Measurements from ENCODE around the gene TCN1. TPM values are rescaled to one million over a fixed set of nuclear protein-coding genes. Genes with fewer than 3 reads are reported as not detected.
"Not testable (repeated sequence)": the region's sequence is repeated elsewhere in the genome, so short reads cannot be mapped to it uniquely, and the experiment has no call there.

TCN1 gene
- total RNA-seq, 4 donors from 2014 or later, result not detected

- TF ChIP-seq POLR2A (IDR thresholded peaks at IDR 0.05), result no peak
- no peak for TF ChIP-seq CTCF (IDR thresholded peaks at IDR 0.05)
- no peaks in the 10 kb centered on the region for H3K36me3 ChIP-seq
- H3K9me3 ChIP-seq, result no peaks in the 10 kb centered on the region
- no peaks in the 10 kb centered on the region for H3K4me1 ChIP-seq
- no peak overlapping the region for H3K4me3 ChIP-seq
- H3K27me3 ChIP-seq, result no peaks in the 10 kb centered on the region
- H3K27ac ChIP-seq, result no peak overlapping the region
- DNase-seq, result no peak
Measured at GRCh38 chr11:59898046-59898445, 31.8 kb upstream of the TCN1 start.

- TF ChIP-seq CTCF (IDR thresholded peaks at IDR 0.05), result no peak
- TF ChIP-seq POLR2A (IDR thresholded peaks at IDR 0.05), result no peak
Measured at GRCh38 chr11:59894616-59895015, 28.3 kb upstream of the TCN1 start.

GRCh38 chr11:59891781-59892181, 25.5 kb upstream of the TCN1 start:
- Histone ChIP-seq H3K36me3 (no peaks in the 10 kb centered on the region), H3K4me1 (no peaks in the 10 kb centered on the region), H3K27me3 (no peaks in the 10 kb centered on the region), H3K4me3 (no peak overlapping the region), H3K9me3 (peaks cover 0 to 8% (median 0%) of the 10 kb centered on the region in 4 donors), H3K27ac (no peak overlapping the region)
- DNase-seq, result no peak
- TF ChIP-seq CTCF (IDR thresholded peaks at IDR 0.05) (no peak), POLR2A (IDR thresholded peaks at IDR 0.05) (no peak)

More at GRCh38 chr11:59894616-59895015, 28.3 kb upstream of the TCN1 start:
- H3K27me3 ChIP-seq, result no peaks in the 10 kb centered on the region
- no peak overlapping the region for H3K27ac ChIP-seq
- no peak for DNase-seq
- no peak overlapping the region for H3K4me3 ChIP-seq
- H3K4me1 ChIP-seq, result no peaks in the 10 kb centered on the region
- H3K9me3 ChIP-seq, result no peaks in the 10 kb centered on the region
- no peaks in the 10 kb centered on the region for H3K36me3 ChIP-seq

- not testable (repeated sequence) for H3K4me3 ChIP-seq, H3K27ac ChIP-seq, H3K36me3 ChIP-seq, H3K27me3 ChIP-seq, H3K4me1 ChIP-seq, DNase-seq
- peaks cover 0 to 14% (median 0%) of the 10 kb centered on the region in 4 donors for H3K9me3 ChIP-seq
Measured at GRCh38 chr11:59887156-59887555, 20.9 kb upstream of the TCN1 start.

GRCh38 chr11:59883597-59883996, 17.3 kb upstream of the TCN1 start:
- DNase-seq, result no peak
- no peaks in the 10 kb centered on the region for H3K36me3 ChIP-seq
- H3K4me1 ChIP-seq, result no peaks in the 10 kb centered on the region
- no peak overlapping the region for H3K4me3 ChIP-seq
- TF ChIP-seq CTCF (IDR thresholded peaks at IDR 0.05) (no peak), POLR2A (IDR thresholded peaks at IDR 0.05) (no peak)
- H3K27me3 ChIP-seq, result no peaks in the 10 kb centered on the region
- peaks cover 0 to 14% (median 0%) of the 10 kb centered on the region in 4 donors for H3K9me3 ChIP-seq
- no peak overlapping the region for H3K27ac ChIP-seq

GRCh38 chr11:59879567-59879966, 13.3 kb upstream of the TCN1 start:
- Histone ChIP-seq H3K9me3 (no peaks in the 10 kb centered on the region), H3K27ac (no peak overlapping the region), H3K36me3 (no peaks in the 10 kb centered on the region), H3K4me1 (no peaks in the 10 kb centered on the region), H3K4me3 (no peak overlapping the region), H3K27me3 (no peaks in the 10 kb centered on the region)
- no peak for DNase-seq
- TF ChIP-seq POLR2A (IDR thresholded peaks at IDR 0.05), result no peak
- no peak for TF ChIP-seq CTCF (IDR thresholded peaks at IDR 0.05)

Measured in Peyer's patch (tissue), 4 donors.